Lower leg skin (tissue), 4 donors: Measurements from ENCODE around the gene MAP3K5. TPM values are rescaled to one million over a fixed set of nuclear protein-coding genes. Genes with fewer than 3 reads are reported as not detected.
"Not testable (repeated sequence)": the region's sequence is repeated elsewhere in the genome, so short reads cannot be mapped to it uniquely, and the experiment has no call there.

Source experiments
- DNase-seq, 2 donors: peaks; one replicate each; pipeline ENCODE4 v3.0.0-alpha.2; 2019; ENCODE audit warnings: low spot score in 2 of 2
- H3K4me3 ChIP-seq: fragments of 200-600 bp; sonication (generic); 2 replicates; pipeline ENCODE4 v1.5.1; 2017; ENCODE audit warnings: mild to moderate bottlenecking, low read depth; ENCODE audit not compliant: poor library complexity, severe bottlenecking
- CTCF ChIP-seq, 3 donors: fragments of 450-650 bp; IDR thresholded peaks; one replicate each; pipeline ENCODE4 v1.5.1; 2016; ENCODE audit warnings: antibody characterized with exemption in 3 of 3, mild to moderate bottlenecking in 3 of 3, moderate library complexity in 2 of 3
- POLR2A ChIP-seq, 2 donors: fragments of 450-650 bp; IDR thresholded peaks; one replicate each; pipeline ENCODE4 v1.6.1; 2016 to 2017; ENCODE audit warnings: antibody characterized with exemption in 2 of 2, mild to moderate bottlenecking in 1 of 2, moderate library complexity in 1 of 2
- WGBS, 2 donors: methylation state at CpG; one replicate each; pipeline ENCODE4 v1.1.5; 2018; 5-methylcytosine and 5-hydroxymethylcytosine counted together
- intact Hi-C: fragments of 100-400 bp; cut with DNase I; formaldehyde crosslinking; loops from one replicate; pipeline ENCODE4 v1.15.0; 2023; ENCODE audit warnings: low total_unique reads
- total RNA-seq, 4 donors: library from RNA; depleted of rRNA; stranded (reverse); fragments of >200 nt; gene quantifications; one replicate each; pipeline ENCODE4 v1.1.0, GENCODE V29; 2016

MAP3K5 gene
- total RNA-seq, 4 donors from 2014 or later: 18.9 to 35.2 (median 27.0) TPM

DNA sequence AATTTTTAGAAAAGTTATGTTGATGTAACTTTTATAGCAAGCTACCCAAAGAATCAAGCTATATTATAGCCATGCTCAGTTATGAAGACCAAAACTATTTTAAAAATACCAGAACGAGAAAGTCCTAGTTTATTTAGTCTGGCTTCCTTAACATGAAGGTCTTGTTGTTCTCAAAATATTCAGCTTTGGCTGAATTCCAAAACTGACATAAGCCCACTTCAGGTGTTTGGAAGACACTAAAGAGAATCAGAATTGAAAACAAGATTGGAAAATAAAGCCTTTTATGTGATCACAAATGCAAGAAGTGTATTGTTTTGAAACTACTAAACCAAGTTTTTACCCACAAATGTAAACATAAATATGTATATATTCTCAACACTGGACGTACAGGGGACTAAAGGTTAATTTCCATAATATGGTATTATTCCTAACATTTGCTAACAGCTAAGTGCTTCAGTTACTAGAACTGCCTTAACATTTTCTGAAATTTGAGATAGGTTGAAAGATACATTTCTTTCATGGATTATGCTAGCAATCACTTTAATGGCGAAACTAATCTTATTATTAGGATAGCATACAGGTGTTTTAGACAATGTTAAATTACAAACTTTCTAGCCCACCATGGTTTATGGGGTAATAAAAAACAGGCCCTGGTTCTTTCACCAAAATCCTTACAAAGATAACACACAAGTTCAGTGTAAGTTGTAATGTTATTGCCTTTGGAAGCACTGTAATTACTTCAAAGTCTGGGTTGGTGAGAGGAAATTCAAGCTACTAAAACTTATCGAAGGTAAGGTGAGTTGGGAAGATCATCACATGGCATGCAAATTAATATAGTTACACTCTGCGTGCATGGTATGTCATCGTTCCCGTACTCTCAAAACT, 1.6 kb downstream of the MAP3K5 start:
- no peak for TF ChIP-seq CTCF (IDR thresholded peaks at IDR 0.05)
- TF ChIP-seq POLR2A (IDR thresholded peaks at IDR 0.05): no peak
- 19 to 26% methylated on average over 7 of the region's 7 CpGs for WGBS, 2 donors
- H3K4me3 ChIP-seq: no peak overlapping the region
- intact Hi-C loops: loop anchor here (5.0 kb wide), 1 partner anchor 148 kb away; no protein-coding TSS in a partner anchor
- no peak for DNase-seq

GRCh38 chr6:136789440-136789839, 2.8 kb downstream of the MAP3K5 start:
- intact Hi-C loops, H3K4me3 ChIP-seq, DNase-seq: not testable (repeated sequence)
- 84 to 89% methylated on average over 3 of the region's 3 CpGs for WGBS, 2 donors

DNA sequence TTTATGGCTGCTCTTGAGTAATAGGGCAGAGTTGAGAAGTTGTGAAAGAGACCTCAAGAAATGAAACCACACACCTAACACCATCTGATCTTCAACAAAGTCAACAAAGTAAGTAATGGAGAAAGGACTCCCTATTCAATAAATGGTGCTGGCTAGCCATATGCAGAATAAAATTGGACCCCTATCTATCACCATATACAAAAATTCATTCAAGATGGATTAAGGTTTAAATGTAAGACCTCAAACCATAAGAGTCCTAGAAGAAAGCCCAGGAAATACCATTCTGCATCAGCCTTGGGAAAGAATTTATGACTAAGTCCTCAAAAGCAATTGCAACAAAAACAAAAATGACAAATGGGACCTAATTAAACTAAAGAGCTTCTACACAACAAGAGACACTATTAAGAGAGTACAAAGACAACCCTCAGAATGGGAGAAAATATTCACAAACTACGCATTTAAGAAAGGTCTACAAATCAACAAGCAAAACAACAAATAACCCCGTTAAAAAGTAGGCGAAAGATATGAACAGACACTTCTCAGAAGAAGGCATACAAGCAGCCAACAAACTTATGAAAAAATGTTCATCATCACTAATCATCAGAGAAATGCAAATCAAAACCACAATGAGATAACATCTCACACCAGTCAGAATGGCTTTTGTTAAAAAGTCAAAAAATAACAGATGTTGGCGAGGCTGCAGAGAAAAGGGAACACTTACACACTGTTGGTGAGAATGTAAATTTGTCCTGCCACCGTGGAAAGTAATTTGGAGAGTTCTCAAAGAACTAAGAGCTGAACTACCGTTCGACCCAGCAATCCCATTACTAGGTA, 4.0 kb downstream of the MAP3K5 start:
- intact Hi-C loops: no loop called here
- DNase-seq: no peak
- no peak overlapping the region for H3K4me3 ChIP-seq
- 59 to 62% methylated on average over 7 of the region's 7 CpGs for WGBS, 2 donors
- TF ChIP-seq POLR2A (IDR thresholded peaks at IDR 0.05) (no peak), CTCF (IDR thresholded peaks at IDR 0.05) (no peak)

DNA sequence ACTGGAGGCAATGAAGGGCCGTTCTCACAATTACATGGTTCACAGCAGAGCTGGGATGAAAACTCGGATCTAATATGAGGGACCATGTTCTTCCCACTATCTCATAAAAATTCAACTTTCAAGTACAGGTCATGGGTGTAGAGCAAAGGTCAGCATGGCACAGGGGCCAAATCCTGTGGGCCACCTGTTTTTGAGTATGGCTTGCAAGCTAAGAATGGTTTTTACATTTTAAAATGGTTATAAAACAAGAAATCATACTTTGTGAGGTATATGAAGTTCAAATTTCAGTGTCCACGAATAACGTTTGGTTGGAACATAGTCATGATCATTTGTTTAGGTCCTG, 4.6 kb downstream of the MAP3K5 start:
- TF ChIP-seq POLR2A (IDR thresholded peaks at IDR 0.05) (no peak), CTCF (IDR thresholded peaks at IDR 0.05) (no peak)
- intact Hi-C loops: no loop called here
- WGBS, 2 donors: 75 to 79% methylated on average over 4 of the region's 4 CpGs
- H3K4me3 ChIP-seq: no peak overlapping the region
- no peak for DNase-seq

DNA sequence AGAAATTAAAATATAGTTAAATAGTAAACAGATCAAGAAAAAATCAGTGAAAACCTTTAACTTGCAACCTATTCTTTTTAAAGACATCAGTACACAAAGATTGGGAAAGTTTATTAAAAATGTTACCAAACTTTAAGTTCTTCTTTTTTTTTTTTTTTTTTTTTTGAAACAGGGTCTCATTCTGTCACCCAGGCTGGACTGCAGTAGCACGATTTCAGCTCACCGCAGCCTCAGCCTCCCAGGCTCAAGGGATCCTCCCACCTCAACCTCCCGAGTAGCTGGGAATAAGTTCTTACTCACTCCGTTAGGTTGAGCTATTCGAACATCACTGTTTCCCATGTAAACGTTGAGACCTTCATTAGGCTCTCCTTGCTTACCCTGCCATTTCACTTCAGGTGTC, 5.6 kb downstream of the MAP3K5 start:
- intact Hi-C loops: no loop called here
- no peak for DNase-seq
- H3K4me3 ChIP-seq: no peak overlapping the region
- WGBS, 2 donors: 92 to 97% methylated on average over 6 of the region's 6 CpGs
- no peak for TF ChIP-seq CTCF (IDR thresholded peaks at IDR 0.05)
- no peak for TF ChIP-seq POLR2A (IDR thresholded peaks at IDR 0.05)
